ENCODE data around the gene WASHC1.
"Not testable (repeated sequence)": the region's sequence is repeated elsewhere in the genome, so short reads cannot be mapped to it uniquely, and the experiment has no call there.

The WASHC1 gene

GRCh38 chr9:14129-14809 lies 15.0 kb downstream of the WASHC1 start:
- not testable (repeated sequence) for H2AFZ ChIP-seq (ENCODE audit: low read length); H3K23ac ChIP-seq (ENCODE audit: low read depth, low read length, poor library complexity); DNase-seq (ENCODE audit: low spot score); H2BK12ac ChIP-seq (ENCODE audit: low read length); H3K14ac ChIP-seq (ENCODE audit: low read length); H3K4ac ChIP-seq (ENCODE audit: low read length); H4K91ac ChIP-seq (ENCODE audit: low read depth, low read length, poor library complexity); H3K27me3 ChIP-seq (ENCODE audit: control insufficient read depth in 3 of 3, insufficient read depth in 3 of 3, low read depth in 1 of 3, low read length in 3 of 3); H3K9ac ChIP-seq (ENCODE audit: low read depth, low read length, poor library complexity); H3K27ac ChIP-seq (replicated peaks; ENCODE audit: low read length); H2AK5ac ChIP-seq (ENCODE audit: low read depth, low read length); H3K4me3 ChIP-seq (ENCODE audit: low read length in 2 of 2); H2BK5ac ChIP-seq (ENCODE audit: low read length); H2BK120ac ChIP-seq (ENCODE audit: low read depth, low read length); H3K18ac ChIP-seq (ENCODE audit: low read length); H4K8ac ChIP-seq (ENCODE audit: low read depth, low read length); H3K36me3 ChIP-seq (replicated peaks in 1 of 2; ENCODE audit: control insufficient read depth in 2 of 2, insufficient read depth in 2 of 2, low read length in 2 of 2); H3K4me2 ChIP-seq (ENCODE audit: insufficient read depth, low read length, poor library complexity, severe bottlenecking); H3K4me1 ChIP-seq (ENCODE audit: control insufficient read depth in 2 of 2, insufficient read depth in 1 of 2, low read depth in 1 of 2, low read length in 2 of 2); H3K9me3 ChIP-seq (replicated peaks in 1 of 2; ENCODE audit: control insufficient read depth in 2 of 2, insufficient read depth in 1 of 2, low read depth in 1 of 2, low read length in 2 of 2); H2BK15ac ChIP-seq (ENCODE audit: low read length); H3K79me1 ChIP-seq (ENCODE audit: low read depth, low read length)
- no CpG with 5 or more reads among the region's 10 CpGs for WGBS, 2 donors (ENCODE audit: extremely low coverage in 2 of 2, insufficient read length in 2 of 2, insufficient replicate concordance in 1 of 2)

GRCh38 chr9:11206-11605 lies 18.1 kb downstream of the WASHC1 start:
- not testable (repeated sequence) for H3K18ac ChIP-seq (ENCODE audit: low read length); H3K4me3 ChIP-seq (ENCODE audit: low read length in 2 of 2); H3K9me3 ChIP-seq (replicated peaks in 1 of 2; ENCODE audit: control insufficient read depth in 2 of 2, insufficient read depth in 1 of 2, low read depth in 1 of 2, low read length in 2 of 2); H3K27me3 ChIP-seq (ENCODE audit: control insufficient read depth in 3 of 3, insufficient read depth in 3 of 3, low read depth in 1 of 3, low read length in 3 of 3); H2BK12ac ChIP-seq (ENCODE audit: low read length); H3K23ac ChIP-seq (ENCODE audit: low read depth, low read length, poor library complexity); H3K27ac ChIP-seq (replicated peaks; ENCODE audit: low read length); H4K8ac ChIP-seq (ENCODE audit: low read depth, low read length); H4K91ac ChIP-seq (ENCODE audit: low read depth, low read length, poor library complexity); H3K4me2 ChIP-seq (ENCODE audit: insufficient read depth, low read length, poor library complexity, severe bottlenecking); H3K14ac ChIP-seq (ENCODE audit: low read length); H3K36me3 ChIP-seq (replicated peaks in 1 of 2; ENCODE audit: control insufficient read depth in 2 of 2, insufficient read depth in 2 of 2, low read length in 2 of 2); DNase-seq (ENCODE audit: low spot score); H3K4me1 ChIP-seq (ENCODE audit: control insufficient read depth in 2 of 2, insufficient read depth in 1 of 2, low read depth in 1 of 2, low read length in 2 of 2); H2BK5ac ChIP-seq (ENCODE audit: low read length); H2AK5ac ChIP-seq (ENCODE audit: low read depth, low read length); H3K4ac ChIP-seq (ENCODE audit: low read length); H2AFZ ChIP-seq (ENCODE audit: low read length); H2BK15ac ChIP-seq (ENCODE audit: low read length); H3K79me1 ChIP-seq (ENCODE audit: low read depth, low read length); H3K9ac ChIP-seq (ENCODE audit: low read depth, low read length, poor library complexity); H2BK120ac ChIP-seq (ENCODE audit: low read depth, low read length)
- WGBS, 2 donors (ENCODE audit: extremely low coverage in 2 of 2, insufficient read length in 2 of 2, insufficient replicate concordance in 1 of 2), result no CpG with 5 or more reads among the region's 26 CpGs

GRCh38 chr9:10653-11053 lies 18.6 kb downstream of the WASHC1 start:
- not testable (repeated sequence) for H3K27me3 ChIP-seq (ENCODE audit: control insufficient read depth in 3 of 3, insufficient read depth in 3 of 3, low read depth in 1 of 3, low read length in 3 of 3); H3K4me1 ChIP-seq (ENCODE audit: control insufficient read depth in 2 of 2, insufficient read depth in 1 of 2, low read depth in 1 of 2, low read length in 2 of 2); DNase-seq (ENCODE audit: low spot score); H2BK15ac ChIP-seq (ENCODE audit: low read length); H3K9me3 ChIP-seq (replicated peaks in 1 of 2; ENCODE audit: control insufficient read depth in 2 of 2, insufficient read depth in 1 of 2, low read depth in 1 of 2, low read length in 2 of 2); H3K36me3 ChIP-seq (replicated peaks in 1 of 2; ENCODE audit: control insufficient read depth in 2 of 2, insufficient read depth in 2 of 2, low read length in 2 of 2); H3K4ac ChIP-seq (ENCODE audit: low read length); H2AK5ac ChIP-seq (ENCODE audit: low read depth, low read length); H3K27ac ChIP-seq (replicated peaks; ENCODE audit: low read length); H2BK5ac ChIP-seq (ENCODE audit: low read length); H3K79me1 ChIP-seq (ENCODE audit: low read depth, low read length); H2BK12ac ChIP-seq (ENCODE audit: low read length); H4K91ac ChIP-seq (ENCODE audit: low read depth, low read length, poor library complexity); H2BK120ac ChIP-seq (ENCODE audit: low read depth, low read length); H3K23ac ChIP-seq (ENCODE audit: low read depth, low read length, poor library complexity); H3K14ac ChIP-seq (ENCODE audit: low read length); H3K18ac ChIP-seq (ENCODE audit: low read length); H4K8ac ChIP-seq (ENCODE audit: low read depth, low read length); H3K9ac ChIP-seq (ENCODE audit: low read depth, low read length, poor library complexity); H3K4me2 ChIP-seq (ENCODE audit: insufficient read depth, low read length, poor library complexity, severe bottlenecking)
- Histone ChIP-seq H3K4me3 (ENCODE audit: low read length in 2 of 2) (peak overlapping the region in 1 of 2 donors; percentile 46), H2AFZ (ENCODE audit: low read length) (peak overlapping the region; percentile 45)
- WGBS, 2 donors (ENCODE audit: extremely low coverage in 2 of 2, insufficient read length in 2 of 2, insufficient replicate concordance in 1 of 2), result no CpG with 5 or more reads among the region's 41 CpGs

GRCh38 chr9:10207-10606 lies 19.0 kb downstream of the WASHC1 start:
- WGBS, 2 donors (ENCODE audit: extremely low coverage in 2 of 2, insufficient read length in 2 of 2, insufficient replicate concordance in 1 of 2), result no CpG with 5 or more reads among the region's 13 CpGs
- not testable (repeated sequence) for H2BK12ac ChIP-seq (ENCODE audit: low read length); H3K18ac ChIP-seq (ENCODE audit: low read length); DNase-seq (ENCODE audit: low spot score); H3K79me1 ChIP-seq (ENCODE audit: low read depth, low read length); H3K4ac ChIP-seq (ENCODE audit: low read length); H3K27me3 ChIP-seq (ENCODE audit: control insufficient read depth in 3 of 3, insufficient read depth in 3 of 3, low read depth in 1 of 3, low read length in 3 of 3); H2AK5ac ChIP-seq (ENCODE audit: low read depth, low read length); H3K9me3 ChIP-seq (replicated peaks in 1 of 2; ENCODE audit: control insufficient read depth in 2 of 2, insufficient read depth in 1 of 2, low read depth in 1 of 2, low read length in 2 of 2); H4K91ac ChIP-seq (ENCODE audit: low read depth, low read length, poor library complexity); H2BK5ac ChIP-seq (ENCODE audit: low read length); H3K4me1 ChIP-seq (ENCODE audit: control insufficient read depth in 2 of 2, insufficient read depth in 1 of 2, low read depth in 1 of 2, low read length in 2 of 2); H3K27ac ChIP-seq (replicated peaks; ENCODE audit: low read length); H2BK15ac ChIP-seq (ENCODE audit: low read length); H3K14ac ChIP-seq (ENCODE audit: low read length); H2BK120ac ChIP-seq (ENCODE audit: low read depth, low read length); H3K4me2 ChIP-seq (ENCODE audit: insufficient read depth, low read length, poor library complexity, severe bottlenecking); H3K23ac ChIP-seq (ENCODE audit: low read depth, low read length, poor library complexity); H3K36me3 ChIP-seq (replicated peaks in 1 of 2; ENCODE audit: control insufficient read depth in 2 of 2, insufficient read depth in 2 of 2, low read length in 2 of 2); H2AFZ ChIP-seq (ENCODE audit: low read length); H3K9ac ChIP-seq (ENCODE audit: low read depth, low read length, poor library complexity)
- peak overlapping the region; percentile 100 for H4K8ac ChIP-seq (ENCODE audit: low read depth, low read length)
- H3K4me3 ChIP-seq (ENCODE audit: low read length in 2 of 2), result peak overlapping the region in 1 of 2 donors; percentile 46
